HepG2 (cell line): ENCODE data around the gene RWDD4. TPM values are rescaled to one million over a fixed set of nuclear protein-coding genes. Genes with fewer than 3 reads are reported as not detected.

Experiments used
- ATAC-seq: fragments of 200-7000 bp; cut with Tn5 transposase; 3 replicates; pipeline ENCODE4 v1.9.1; 2020; ENCODE audit warnings: mild to moderate bottlenecking, moderate library complexity
- BruUV-seq: library from RNA; stranded (reverse); fragments of 400-500 nt; replicated peaks from 2 replicates; lab custom pipeline; 2021; lab: Mats Ljungman, UMichigan
- CTCF ChIA-PET: fragments of 300-600 bp; formaldehyde crosslinking; extraction: SDS; loops from one replicate; lab custom pipeline; 2021; ENCODE audit warnings: low total read pairs, inconsistent platforms, low intra/inter-chr PET ratio; lab: Yijun Ruan, JAX
- POLR2A ChIA-PET: fragments of 350-600 bp; sonication (Branson Sonifier 250); formaldehyde crosslinking; loops from one replicate; lab custom pipeline; 2020; ENCODE audit warnings: antibody characterized with exemption, inconsistent platforms; lab: Yijun Ruan, JAX
- DNase-seq: peaks from one replicate; pipeline ENCODE4 v3.0.0-alpha.2; 2015; ENCODE audit warnings: low spot score
- FAIRE-seq: peaks from 3 replicates; lab custom pipeline; 2011; peaks lifted over from hg19 to GRCh38; lab: Jason Lieb, UNC
- H2AFZ ChIP-seq: one replicate; pipeline ENCODE4 v1.6.1; 2011; ENCODE audit warnings: low read length, inconsistent platforms
- H3K27ac ChIP-seq: fragments of 300-600 bp; 3 replicates; pipeline ENCODE4 v1.8.0; 2011; ENCODE audit warnings: mixed run types, mild to moderate bottlenecking, mixed read lengths, low read length, inconsistent platforms; ENCODE audit not compliant: insufficient read depth; ENCODE audit errors: extremely low read length
- H3K27me3 ChIP-seq, 2 experiments: fragments of 200-600 bp in 1 of 2; 2 replicates in 1 of 2; 3 replicates in 1 of 2; pipeline versions ENCODE4 v1.6.0 to v1.8.0; 2011; ENCODE audit warnings: low read length in 2 of 2, mild to moderate bottlenecking in 2 of 2, moderate library complexity in 2 of 2, inconsistent platforms in 1 of 2; ENCODE audit not compliant: insufficient read depth in 2 of 2, control insufficient read depth in 1 of 2
- H3K36me3 ChIP-seq, 2 experiments: fragments of 200-600 bp in 1 of 2; replicated peaks in 1 of 2; 2 replicates in 1 of 2; 3 replicates in 1 of 2; pipeline versions ENCODE4 v1.5.1 to v1.8.0; 2011; ENCODE audit warnings: low read length in 2 of 2, inconsistent platforms in 1 of 2; ENCODE audit not compliant: insufficient read depth in 2 of 2, control insufficient read depth in 1 of 2
- H3K4me1 ChIP-seq: 2 replicates; pipeline ENCODE4 v1.5.1; 2012; ENCODE audit warnings: low read length, inconsistent platforms; ENCODE audit not compliant: insufficient read depth
- H3K4me2 ChIP-seq: 2 replicates; pipeline ENCODE4 v1.6.0; 2011; ENCODE audit warnings: low read depth, low read length, inconsistent platforms
- H3K4me3 ChIP-seq, 3 experiments: fragments of 200-600 bp in 1 of 3; sonication (generic), shearing (Covaris generic) in 1 of 3; replicated peaks in 1 of 3; 2 replicates each; pipeline ENCODE4 v1.5.1; 2011 to 2016; ENCODE audit warnings: low read length in 3 of 3, inconsistent platforms in 2 of 3, low read depth in 2 of 3, mild to moderate bottlenecking in 2 of 3, control low read depth in 1 of 3, mixed read lengths in 1 of 3; ENCODE audit not compliant: insufficient read depth in 1 of 3
- H3K79me2 ChIP-seq: one replicate; pipeline ENCODE4 v1.6.1; 2011; ENCODE audit warnings: low read length, inconsistent platforms; ENCODE audit not compliant: insufficient read depth
- H3K9ac ChIP-seq: 2 replicates; pipeline ENCODE4 v1.6.0; 2011; ENCODE audit warnings: mild to moderate bottlenecking, low read depth, low read length, inconsistent platforms; ENCODE audit not compliant: insufficient read depth
- H3K9me3 ChIP-seq: 2 replicates; pipeline ENCODE4 v1.5.1; 2012; ENCODE audit warnings: mild to moderate bottlenecking, low read length
- H4K20me1 ChIP-seq: 2 replicates; pipeline ENCODE4 v1.6.0; 2011; ENCODE audit warnings: inconsistent platforms, mild to moderate bottlenecking, low read length, moderate library complexity; ENCODE audit not compliant: insufficient read depth
- ARNT2 ChIP-seq: sonication (generic); formaldehyde crosslinking; IDR thresholded peaks from 2 replicates; pipeline ENCODE4 v1.8.0; 2022; ENCODE audit warnings: mild to moderate bottlenecking, low read depth, missing genetic modification reagents, moderate library complexity
- ATF7-NPFF ChIP-seq: sonication (generic); formaldehyde crosslinking; IDR thresholded peaks from 2 replicates; pipeline ENCODE4 v1.8.1; 2023; ENCODE audit warnings: mild to moderate bottlenecking, low read depth, missing genetic modification reagents, moderate library complexity
- FOXO1 ChIP-seq: sonication (generic); formaldehyde crosslinking; IDR thresholded peaks from 2 replicates; pipeline ENCODE4 v1.4.0; 2020; ENCODE audit warnings: missing genetic modification reagents
- GTF2F1 ChIP-seq: fragments of 150-350 bp; IDR thresholded peaks from 2 replicates; pipeline ENCODE4 v1.6.1; 2014; ENCODE audit warnings: low read length
- GTF3A ChIP-seq: sonication (generic); formaldehyde crosslinking; conservative IDR thresholded peaks from 2 replicates; pipeline ENCODE4 v1.4.0; 2020; ENCODE audit warnings: mild to moderate bottlenecking, missing genetic modification reagents
- KMT2B ChIP-seq: IDR thresholded peaks from 2 replicates; pipeline ENCODE4 v1.6.1; 2016; ENCODE audit warnings: missing genetic modification reagents, missing compliant biosample characterization
- MTF2 ChIP-seq: sonication (generic); formaldehyde crosslinking; IDR thresholded peaks from 2 replicates; pipeline ENCODE4 v1.5.0; 2020; ENCODE audit warnings: missing genetic modification reagents, borderline replicate concordance
- POGZ ChIP-seq: sonication (generic); formaldehyde crosslinking; IDR thresholded peaks from 2 replicates; pipeline ENCODE4 v1.4.0; 2020; ENCODE audit warnings: mild to moderate bottlenecking, missing genetic modification reagents
- SP2 ChIP-seq: sonication (generic); formaldehyde crosslinking; IDR thresholded peaks from 2 replicates; pipeline ENCODE4 v1.5.1; 2020; ENCODE audit warnings: mild to moderate bottlenecking, missing genetic modification reagents
- THAP11 ChIP-seq: IDR thresholded peaks from 2 replicates; pipeline ENCODE4 v1.6.1; 2016; ENCODE audit warnings: missing biosample characterization, missing genetic modification reagents
- ZIK1 ChIP-seq: sonication (generic); formaldehyde crosslinking; IDR thresholded peaks from 2 replicates; pipeline ENCODE4 v1.5.0; 2020; ENCODE audit warnings: mild to moderate bottlenecking, low read depth, missing genetic modification reagents, borderline replicate concordance
- ZKSCAN1 ChIP-seq: fragments of 150-350 bp; IDR thresholded peaks from 2 replicates; pipeline ENCODE4 v1.6.1; 2014; ENCODE audit warnings: low read length
- ZNF18 ChIP-seq: sonication (generic); formaldehyde crosslinking; IDR thresholded peaks from 2 replicates; pipeline ENCODE4 v1.8.0; 2022; ENCODE audit warnings: mild to moderate bottlenecking, missing genetic modification reagents; ENCODE audit not compliant: insufficient replicate concordance
- ZNF496 ChIP-seq: sonication (generic); formaldehyde crosslinking; IDR thresholded peaks from 2 replicates; pipeline ENCODE4 v1.8.1; 2023; ENCODE audit warnings: mild to moderate bottlenecking, moderate library complexity, missing genetic modification reagents; ENCODE audit not compliant: insufficient replicate concordance
- ZNF713 ChIP-seq: sonication (generic); formaldehyde crosslinking; IDR thresholded peaks from 2 replicates; pipeline ENCODE4 v1.4.0; 2020; ENCODE audit warnings: mild to moderate bottlenecking, missing genetic modification reagents
- WGBS: methylation state at CpG from one replicate; pipeline ENCODE4 v1.1.6; 2017; ENCODE audit warnings: low lambda C conversion rate; 5-methylcytosine and 5-hydroxymethylcytosine counted together
- in situ Hi-C: cut with HindIII; loops from 2 replicates; pipeline ENCODE4 v1.10.0; 2017; ENCODE audit warnings: low pct_unique_long_range_greater_than_20kb; ENCODE audit not compliant: extremely low pct_ligation_motif_present
- intact Hi-C: fragments of 100-400 bp; cut with micrococcal nuclease; formaldehyde crosslinking; loops from one replicate; pipeline ENCODE4 v1.10.0; 2022; ENCODE audit not compliant: unreplicated experiment
- polyA plus RNA-seq, 8 experiments: library from polyadenylated mRNA; depleted of rRNA in 3 of 8; stranded (reverse) in 7 of 8; unstranded in 1 of 8; fragments of >200 nt; fragmentation: Illumina TruSeq in 4 of 8; extraction: Trizol in 4 of 8; gene quantifications; 2 replicates each; pipeline versions ENCODE4 v1.2.1 to v1.2.3, GENCODE V29; 2011 to 2016; ENCODE audit warnings: low read depth in 4 of 8, missing spikeins in 1 of 8, mixed read lengths in 1 of 8; ENCODE audit not compliant: insufficient read depth in 1 of 8
- total RNA-seq, 5 experiments: library from RNA; depleted of rRNA; stranded (reverse); fragments of >200 nt; fragmentation: Illumina TruSeq; extraction: Trizol; gene quantifications; 2 replicates each; pipeline ENCODE4 v1.2.3, GENCODE V29; 2016; ENCODE audit warnings: low read depth in 1 of 5

RWDD4 gene
- total and polyA plus RNA-seq, 2 of the 13 experiments (the other 11 are each of a cell fraction or from before 2014, with no cell fraction given) = 10.2 to 25.4 TPM

DNA sequence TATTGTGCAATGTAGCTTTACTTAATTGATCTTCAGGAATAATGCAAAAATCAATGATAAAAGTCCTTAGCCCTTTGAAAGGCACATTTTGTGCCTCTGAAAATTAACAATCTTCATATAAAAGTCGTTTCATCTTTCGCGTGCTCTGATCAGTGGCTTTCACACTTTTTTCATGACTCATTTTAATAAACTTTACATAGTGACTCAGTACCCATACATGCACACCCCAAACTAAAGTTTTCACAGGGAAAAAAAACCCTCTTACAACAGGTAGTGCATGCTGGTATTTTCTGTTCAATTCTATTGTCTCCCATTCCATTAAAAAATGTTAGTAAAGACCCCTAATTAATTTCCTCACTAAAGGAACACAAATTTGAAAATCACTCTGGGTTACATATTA is 21.5 kb downstream of the RWDD4 start:
- H2AFZ ChIP-seq = no peak overlapping the region
- ChIA-PET CTCF (no interaction called here), POLR2A (no interaction called here)
- no peak for FAIRE-seq
- ATAC-seq = no peak
- H3K27me3 ChIP-seq = no peaks in the 10 kb centered on the region
- in situ Hi-C loops = no loop called here
- no peak overlapping the region for H3K9ac ChIP-seq
- no peak overlapping the region for H3K4me2 ChIP-seq
- peaks cover 7% of the 10 kb centered on the region; the same call in 1 of the 2 replicates for H3K4me1 ChIP-seq
- 0 out of 5 replicates have a peak, but pooled peaks cover 0 to 2% of the 10 kb centered on the region in 2 experiments for H3K36me3 ChIP-seq
- intact Hi-C loops = no loop called here
- no peak for TF ChIP-seq MTF2
- no peak for TF ChIP-seq ARNT2 (CRISPR knock-in tag)
- no peak for TF ChIP-seq POGZ
- no peak for TF ChIP-seq ZKSCAN1
- TF ChIP-seq ZNF496 (CRISPR knock-in tag) = no peak
- no peak for TF ChIP-seq GTF3A (CRISPR knock-in tag)
- TF ChIP-seq KMT2B = no peak
- TF ChIP-seq THAP11 (CRISPR knock-in tag) = no peak
- TF ChIP-seq ZIK1 (CRISPR knock-in tag) = no peak
- no peak for TF ChIP-seq ZNF18 (CRISPR knock-in tag)
- TF ChIP-seq ZNF713 (CRISPR knock-in tag) = no peak
- TF ChIP-seq ATF7-NPFF (CRISPR knock-in tag) = no peak
- no peak for TF ChIP-seq GTF2F1
- TF ChIP-seq FOXO1 (CRISPR knock-in tag) = no peak
- TF ChIP-seq SP2 (CRISPR knock-in tag) = no peak
- no peak overlapping the region for H3K4me3 ChIP-seq
- H4K20me1 ChIP-seq = no peaks in the 10 kb centered on the region
- no TSS peak for BruUV-seq
- WGBS = 54% methylated on average over 3 of the region's 3 CpGs
- no peak overlapping the region for H3K27ac ChIP-seq
- H3K9me3 ChIP-seq = no peaks in the 10 kb centered on the region
- no peaks in the 10 kb centered on the region for H3K79me2 ChIP-seq
- DNase-seq = no peak
